PFSK-1 (cell line): ENCODE measurements around the gene SNX24.

Experiments
- FOXP2 ChIP-seq: optimal IDR thresholded peaks from 2 replicates; pipeline ENCODE3; 2011; ENCODE audit warnings: borderline replicate concordance, control low read depth, inconsistent platforms; ENCODE audit not compliant: insufficient read depth; ENCODE audit errors: extremely low read length, extremely low read depth
- POLR2AphosphoS5 ChIP-seq: IDR thresholded peaks from 2 replicates; pipeline ENCODE4 v1.6.1; 2012; ENCODE audit warnings: low read depth, mild to moderate bottlenecking, control low read depth, low read length, moderate library complexity
- SIN3A ChIP-seq: IDR thresholded peaks from 2 replicates; pipeline ENCODE4 v1.6.1; 2012; ENCODE audit warnings: mild to moderate bottlenecking, low read length, moderate library complexity, borderline replicate concordance; ENCODE audit not compliant: insufficient read depth
- TAF1 ChIP-seq: IDR thresholded peaks from 2 replicates; pipeline ENCODE4 v1.6.1; 2012; ENCODE audit warnings: low read length, control low read depth, borderline replicate concordance; ENCODE audit not compliant: insufficient read depth
- TF ChIP-seq, protein P1 (sequence below), 2 experiments: IDR thresholded peaks; 2 replicates each; pipeline versions ENCODE4 v1.6.1 to v1.8.0; 2011 to 2012; ENCODE audit warnings: low read depth in 2 of 2, low read length in 2 of 2, control low read depth in 1 of 2, inconsistent platforms in 1 of 2, mild to moderate bottlenecking in 1 of 2, moderate library complexity in 1 of 2; ENCODE audit not compliant: insufficient read depth in 1 of 2

SNX24 gene

DNA sequence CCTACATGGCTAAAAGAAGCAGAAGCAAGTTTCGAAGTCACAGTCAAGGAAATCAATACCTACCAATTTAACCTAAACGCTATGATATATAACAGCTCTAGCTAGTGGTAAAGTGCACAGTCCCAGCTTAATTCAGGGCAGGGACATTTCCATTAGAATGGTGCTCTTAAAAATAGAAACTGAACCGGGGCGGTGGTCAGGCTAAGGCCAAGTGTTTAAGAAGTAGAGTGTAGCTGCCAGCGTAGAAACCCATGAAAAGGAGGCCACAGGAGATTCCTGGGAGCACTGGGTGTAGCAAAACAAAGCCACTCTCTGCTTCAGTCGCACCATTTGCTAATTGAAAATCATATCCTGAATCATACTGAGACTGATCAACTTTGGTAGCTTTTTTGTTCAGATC is 162.3 kb downstream of the SNX24 start:
- no peak for TF ChIP-seq POLR2AphosphoS5
- TF ChIP-seq, protein P1, sequence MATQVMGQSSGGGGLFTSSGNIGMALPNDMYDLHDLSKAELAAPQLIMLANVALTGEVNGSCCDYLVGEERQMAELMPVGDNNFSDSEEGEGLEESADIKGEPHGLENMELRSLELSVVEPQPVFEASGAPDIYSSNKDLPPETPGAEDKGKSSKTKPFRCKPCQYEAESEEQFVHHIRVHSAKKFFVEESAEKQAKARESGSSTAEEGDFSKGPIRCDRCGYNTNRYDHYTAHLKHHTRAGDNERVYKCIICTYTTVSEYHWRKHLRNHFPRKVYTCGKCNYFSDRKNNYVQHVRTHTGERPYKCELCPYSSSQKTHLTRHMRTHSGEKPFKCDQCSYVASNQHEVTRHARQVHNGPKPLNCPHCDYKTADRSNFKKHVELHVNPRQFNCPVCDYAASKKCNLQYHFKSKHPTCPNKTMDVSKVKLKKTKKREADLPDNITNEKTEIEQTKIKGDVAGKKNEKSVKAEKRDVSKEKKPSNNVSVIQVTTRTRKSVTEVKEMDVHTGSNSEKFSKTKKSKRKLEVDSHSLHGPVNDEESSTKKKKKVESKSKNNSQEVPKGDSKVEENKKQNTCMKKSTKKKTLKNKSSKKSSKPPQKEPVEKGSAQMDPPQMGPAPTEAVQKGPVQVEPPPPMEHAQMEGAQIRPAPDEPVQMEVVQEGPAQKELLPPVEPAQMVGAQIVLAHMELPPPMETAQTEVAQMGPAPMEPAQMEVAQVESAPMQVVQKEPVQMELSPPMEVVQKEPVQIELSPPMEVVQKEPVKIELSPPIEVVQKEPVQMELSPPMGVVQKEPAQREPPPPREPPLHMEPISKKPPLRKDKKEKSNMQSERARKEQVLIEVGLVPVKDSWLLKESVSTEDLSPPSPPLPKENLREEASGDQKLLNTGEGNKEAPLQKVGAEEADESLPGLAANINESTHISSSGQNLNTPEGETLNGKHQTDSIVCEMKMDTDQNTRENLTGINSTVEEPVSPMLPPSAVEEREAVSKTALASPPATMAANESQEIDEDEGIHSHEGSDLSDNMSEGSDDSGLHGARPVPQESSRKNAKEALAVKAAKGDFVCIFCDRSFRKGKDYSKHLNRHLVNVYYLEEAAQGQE (IDR thresholded peaks at IDR 0.05; ENCODE audit: insufficient read depth in 1 of 2, low read depth in 2 of 2, low read length in 2 of 2), result no peak
- TF ChIP-seq TAF1, result no peak
- no peak for TF ChIP-seq FOXP2
- TF ChIP-seq SIN3A, result no peak

DNA sequence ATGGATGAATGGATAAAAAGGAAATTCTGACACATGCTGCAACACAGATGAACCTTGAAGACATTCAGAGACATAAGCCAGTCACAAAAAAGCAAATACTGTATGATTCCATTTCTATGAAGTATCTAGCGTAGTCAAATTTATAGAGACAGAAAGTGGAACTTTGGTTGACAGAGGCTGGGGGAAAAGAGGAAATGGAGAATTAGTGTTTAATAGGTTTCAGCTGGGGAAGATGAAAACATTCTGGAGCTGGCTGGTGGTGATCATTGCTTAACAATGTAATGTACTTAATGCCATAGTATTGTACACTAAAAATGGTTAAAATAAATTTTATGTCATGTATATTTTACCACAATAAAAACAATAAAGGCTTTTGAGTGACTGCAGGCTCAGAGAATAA is 166.9 kb downstream of the SNX24 start:
- TF ChIP-seq, protein P1 (IDR thresholded peaks at IDR 0.05; ENCODE audit: insufficient read depth in 1 of 2, low read depth in 2 of 2, low read length in 2 of 2), result no peak
- TF ChIP-seq POLR2AphosphoS5 (no peak), FOXP2 (no peak), SIN3A (no peak), TAF1 (no peak)

DNA sequence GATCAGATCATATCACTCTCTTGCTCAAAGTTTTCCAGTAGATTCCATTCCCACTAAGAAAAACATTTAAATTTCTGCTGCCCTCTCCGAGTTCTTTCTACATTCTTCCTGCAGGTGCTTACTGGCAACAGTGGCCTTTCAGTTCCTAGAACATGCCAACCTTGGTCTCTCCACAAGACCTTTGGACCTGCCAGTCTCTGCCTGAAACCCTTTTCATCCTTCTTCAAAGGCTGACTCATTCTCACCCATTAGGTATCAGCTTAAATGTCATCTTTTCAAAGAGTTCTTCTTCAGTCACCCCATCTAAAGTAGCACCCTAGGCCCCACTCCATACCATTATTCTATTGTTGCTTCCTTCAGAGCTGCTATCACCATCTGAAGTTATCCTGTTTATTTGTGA is 169.3 kb downstream of the SNX24 start:
- TF ChIP-seq, protein P1 (IDR thresholded peaks at IDR 0.05; ENCODE audit: insufficient read depth in 1 of 2, low read depth in 2 of 2, low read length in 2 of 2), result no peak
- TF ChIP-seq FOXP2 (no peak), POLR2AphosphoS5 (no peak), SIN3A (no peak), TAF1 (no peak)

DNA sequence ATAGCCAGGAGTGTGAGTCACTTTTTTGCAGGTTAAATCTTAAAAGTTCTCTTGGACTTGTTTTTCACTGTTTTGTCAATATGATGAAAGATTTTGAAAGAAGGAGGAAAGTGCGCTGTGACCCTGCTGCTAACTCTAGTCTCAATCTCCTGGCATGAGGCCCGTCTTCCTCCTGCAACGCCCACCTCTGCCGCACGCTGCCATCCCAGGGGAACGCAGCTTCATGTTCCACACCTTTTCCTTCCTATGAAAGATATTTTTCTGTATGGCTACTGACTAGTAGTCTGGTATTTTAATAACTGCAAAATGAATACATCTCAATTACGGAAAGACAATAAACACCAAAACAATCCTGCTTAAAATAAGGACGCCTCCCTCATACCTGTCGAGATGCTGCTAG is 182.8 kb downstream of the SNX24 start:
- TF ChIP-seq, protein P1 (IDR thresholded peaks at IDR 0.05; ENCODE audit: insufficient read depth in 1 of 2, low read depth in 2 of 2, low read length in 2 of 2), result no peak
- TF ChIP-seq POLR2AphosphoS5 (no peak), FOXP2 (no peak), TAF1 (no peak), SIN3A (no peak)

DNA sequence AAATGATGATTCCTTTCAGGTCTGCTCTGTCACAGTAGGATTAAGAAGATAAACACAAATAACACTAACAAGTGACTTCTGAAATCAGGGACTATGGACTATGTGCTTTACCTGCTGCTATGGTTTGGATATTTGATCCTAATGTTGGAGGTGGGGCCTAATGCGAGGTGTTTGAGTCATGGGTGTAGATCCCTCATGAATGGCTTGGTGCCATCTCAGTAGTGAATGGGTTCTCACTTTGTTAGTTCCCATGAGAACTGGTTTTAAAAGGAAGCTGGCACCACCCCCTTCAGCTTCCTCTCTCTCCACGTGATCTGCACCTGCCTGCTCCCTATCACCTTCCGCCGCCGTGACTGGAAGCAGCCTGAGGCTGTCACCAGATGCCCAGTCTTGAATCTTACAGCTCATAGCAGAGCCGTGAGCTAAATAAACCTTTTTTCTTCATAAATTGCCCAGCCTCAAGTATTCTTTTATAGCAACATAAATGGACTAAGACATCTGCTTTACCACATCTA is 187.8 kb downstream of the SNX24 start:
- TF ChIP-seq SIN3A, result no peak
- TF ChIP-seq, protein P1 (IDR thresholded peaks at IDR 0.05; ENCODE audit: insufficient read depth in 1 of 2, low read depth in 2 of 2, low read length in 2 of 2), result no peak
- no peak for TF ChIP-seq POLR2AphosphoS5
- TF ChIP-seq TAF1, result no peak
- no peak for TF ChIP-seq FOXP2
